B cell (primary cell): ENCODE data around the gene NUCB1. TPM values are rescaled to one million over a fixed set of nuclear protein-coding genes. Genes with fewer than 3 reads are reported as not detected.

ENCODE experiments used
- ATAC-seq: fragments of 200-7000 bp; cut with Tn5 transposase; one replicate; pipeline ENCODE4 v1.10.0; 2021; ENCODE audit warnings: low read depth, mild to moderate bottlenecking, moderate number of reproducible peaks, moderate library complexity
- CTCF ChIA-PET: fragments of 350-600 bp; sonication (Branson Sonifier 250); formaldehyde crosslinking; loops from one replicate; lab custom pipeline; 2021; ENCODE audit warnings: antibody characterized with exemption, inconsistent platforms; lab: Charles Lee
- POLR2A ChIA-PET: fragments of 350-600 bp; sonication (Branson Sonifier 250); formaldehyde crosslinking; loops from one replicate; lab custom pipeline; 2021; ENCODE audit warnings: antibody characterized with exemption; lab: Charles Lee
- DNase-seq: peaks from one replicate; pipeline ENCODE4 v3.0.0; 2013
- H2AFZ ChIP-seq: 2 replicates; pipeline ENCODE4 v1.6.1; 2012; ENCODE audit warnings: mild to moderate bottlenecking, low read depth, low read length; ENCODE audit not compliant: insufficient read depth, poor library complexity, severe bottlenecking
- H3K27ac ChIP-seq, 2 donors: 1 replicate in 1 of 2; 2 replicates in 1 of 2; pipeline ENCODE4 v1.5.1; 2012 to 2013; ENCODE audit warnings: low read length in 2 of 2, mild to moderate bottlenecking in 2 of 2, moderate library complexity in 1 of 2
- H3K27me3 ChIP-seq, 4 experiments: fragments of 200-600 bp in 1 of 4; sonication (generic) in 1 of 4; replicated peaks in 1 of 4; 1 replicate in 2 of 4; 2 replicates in 2 of 4; pipeline versions ENCODE4 v1.6.1 to v1.7.0; 2013 to 2016; ENCODE audit warnings: low read length in 3 of 4, mild to moderate bottlenecking in 2 of 4, mixed read lengths in 1 of 4, moderate library complexity in 1 of 4; ENCODE audit not compliant: insufficient read depth in 4 of 4, control insufficient read depth in 3 of 4; ENCODE audit errors: control extremely low read depth in 1 of 4
- H3K36me3 ChIP-seq, 2 experiments: replicated peaks in 1 of 2; 1 replicate in 1 of 2; 2 replicates in 1 of 2; pipeline versions ENCODE4 v1.6.1 to v1.7.1; 2013; ENCODE audit warnings: low read length in 1 of 2; ENCODE audit not compliant: insufficient read depth in 2 of 2, control insufficient read depth in 1 of 2; ENCODE audit errors: control extremely low read depth in 1 of 2, extremely low read depth in 1 of 2
- H3K4me1 ChIP-seq, 2 donors: fragments of 200-600 bp in 1 of 2; sonication (generic) in 1 of 2; 1 replicate in 1 of 2; 2 replicates in 1 of 2; pipeline versions ENCODE4 v1.5.1 to v1.6.1; 2013 to 2017; ENCODE audit warnings: low read length in 2 of 2; ENCODE audit not compliant: control insufficient read depth in 2 of 2, insufficient read depth in 2 of 2
- H3K4me2 ChIP-seq: replicated peaks from 2 replicates; pipeline ENCODE3; 2012; ENCODE audit warnings: mild to moderate bottlenecking, low read depth, low read length; ENCODE audit not compliant: poor library complexity, severe bottlenecking
- H3K4me3 ChIP-seq, 5 experiments: fragments of 200-600 bp in 1 of 5; sonication (generic) in 1 of 5; 1 replicate in 3 of 5; 2 replicates in 2 of 5; pipeline versions ENCODE4 v1.5.1 to v1.7.0; 2011 to 2016; ENCODE audit warnings: low read length in 4 of 5, mild to moderate bottlenecking in 4 of 5, low read depth in 2 of 5, control low read depth in 1 of 5, moderate library complexity in 1 of 5; ENCODE audit not compliant: insufficient read depth in 1 of 5; ENCODE audit errors: control extremely low read depth in 1 of 5, extremely low read depth in 1 of 5
- H3K79me2 ChIP-seq: fragments of 200-600 bp; sonication (generic); one replicate; pipeline ENCODE4 v1.6.0; 2016; ENCODE audit warnings: low read length; ENCODE audit not compliant: control insufficient read depth, insufficient read depth
- H3K9ac ChIP-seq: fragments of 200-600 bp; sonication (generic); 2 replicates; pipeline ENCODE4 v1.6.1; 2017; ENCODE audit warnings: mild to moderate bottlenecking, low read length, moderate library complexity
- H3K9me3 ChIP-seq, 3 donors: one replicate each; pipeline versions ENCODE4 v1.6.1 to v1.7.1; 2013; ENCODE audit warnings: low read length in 2 of 3; ENCODE audit not compliant: control insufficient read depth in 2 of 3, insufficient read depth in 1 of 3; ENCODE audit errors: control extremely low read depth in 1 of 3
- H4K20me1 ChIP-seq: 2 replicates; pipeline ENCODE4 v1.6.0; 2012; ENCODE audit warnings: mild to moderate bottlenecking, low read length; ENCODE audit not compliant: insufficient read depth, control insufficient read depth, poor library complexity, severe bottlenecking
- H3K27ac Mint-ChIP-seq: one replicate; pipeline ENCODE4 v1.8.0; 2021; ENCODE audit warnings: mixed read lengths
- H3K27me3 Mint-ChIP-seq: one replicate; pipeline ENCODE4 v1.8.0; 2021; ENCODE audit warnings: mixed read lengths
- H3K4me1 Mint-ChIP-seq: one replicate; pipeline ENCODE4 v1.8.0; 2021; ENCODE audit warnings: mixed read lengths
- H3K4me3 Mint-ChIP-seq: one replicate; pipeline ENCODE4 v1.8.0; 2021; ENCODE audit warnings: mixed read lengths
- H3K9me3 Mint-ChIP-seq: one replicate; pipeline ENCODE4 v1.8.0; 2022; ENCODE audit warnings: mixed read lengths; ENCODE audit not compliant: insufficient read depth
- EZH2 ChIP-seq: IDR thresholded peaks from 2 replicates; pipeline ENCODE4 v1.6.1; 2012; ENCODE audit warnings: borderline replicate concordance, low read depth, mild to moderate bottlenecking, moderate library complexity, low read length; ENCODE audit not compliant: insufficient read depth, poor library complexity, severe bottlenecking
- WGBS: methylation state at CpG from one replicate; pipeline ENCODE4 v1.1.5; 2013; ENCODE audit warnings: missing lambda C conversion rate; ENCODE audit not compliant: insufficient coverage; 5-methylcytosine and 5-hydroxymethylcytosine counted together
- intact Hi-C: fragments of 100-400 bp; cut with micrococcal nuclease; formaldehyde crosslinking; loops from one replicate; pipeline ENCODE4 v1.10.0; 2022
- polyA plus RNA-seq: library from polyadenylated mRNA; depleted of rRNA; stranded (reverse); fragments of >200 nt; gene quantifications from 2 replicates; pipeline ENCODE4 v1.2.3, GENCODE V29; 2012
- total RNA-seq, 2 donors: library from RNA; stranded (reverse); fragments of 120-200 nt in 1 of 2; gene quantifications; 1 replicate in 1 of 2; 2 replicates in 1 of 2; pipeline versions ENCODE4 v1.2.3 to v1.2.4, GENCODE V29; 2013 to 2022
- TF ChIP-seq, protein P1 (sequence below): fragments of 200-600 bp; IDR thresholded peaks from one replicate; pipeline ENCODE4 v1.8.0; 2022; ENCODE audit warnings: antibody characterized with exemption, mild to moderate bottlenecking

NUCB1 gene
- total and polyA plus RNA-seq, 2 donors (not counting 1 experiment from before 2014, with no cell fraction given) = 118 to 134 TPM

DNA sequence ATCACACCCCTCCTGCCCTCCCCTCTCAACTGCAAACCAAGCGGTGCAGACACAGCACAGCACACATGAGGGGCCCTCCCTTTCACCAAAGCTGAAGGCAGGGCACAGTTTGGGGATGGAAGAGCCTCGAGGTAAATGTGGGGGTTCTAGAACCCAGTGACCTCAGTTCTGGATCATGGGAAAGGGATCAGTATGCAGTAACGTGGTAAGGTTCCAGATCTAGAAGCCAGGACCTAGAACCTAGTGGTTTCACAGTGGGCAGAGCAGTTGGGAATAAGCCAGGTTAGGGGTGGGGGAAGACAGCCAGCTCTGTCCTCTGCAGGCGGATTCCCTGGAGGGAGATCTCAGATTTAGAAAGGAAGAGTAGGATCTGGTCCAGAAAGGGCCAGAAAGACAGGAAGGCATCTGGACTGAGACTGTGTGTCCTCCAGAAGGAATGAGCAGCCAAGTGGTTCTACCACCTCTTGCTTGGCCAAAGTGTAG is 68.1 kb downstream of the NUCB1 start:
- peaks cover 0 to 5% (median 0%) of the 10 kb centered on the region in 3 donors for H3K9me3 ChIP-seq
- CTCF ChIA-PET = interaction anchor here (1.3 to 4.1 kb wide), 5 partner anchors 25 to 180 kb away, joined by 3 to 17 read pairs (median 9); partner anchors contain the start of genes GYS1, NUCB1 and RUVBL2
- POLR2A ChIA-PET = interaction anchor here (0.5 to 2.2 kb wide), 4 partner anchors 9 to 180 kb away, joined by 3 to 13 read pairs (median 4); no protein-coding TSS in a partner anchor
- H4K20me1 ChIP-seq = peaks cover 22% of the 10 kb centered on the region
- H3K79me2 ChIP-seq = peaks cover 26% of the 10 kb centered on the region
- no peak overlapping the region for H2AFZ ChIP-seq
- peaks cover 1 to 44% of the 10 kb centered on the region in 2 experiments for H3K36me3 ChIP-seq
- TF ChIP-seq EZH2 = no peak
- TF ChIP-seq, protein P1, sequence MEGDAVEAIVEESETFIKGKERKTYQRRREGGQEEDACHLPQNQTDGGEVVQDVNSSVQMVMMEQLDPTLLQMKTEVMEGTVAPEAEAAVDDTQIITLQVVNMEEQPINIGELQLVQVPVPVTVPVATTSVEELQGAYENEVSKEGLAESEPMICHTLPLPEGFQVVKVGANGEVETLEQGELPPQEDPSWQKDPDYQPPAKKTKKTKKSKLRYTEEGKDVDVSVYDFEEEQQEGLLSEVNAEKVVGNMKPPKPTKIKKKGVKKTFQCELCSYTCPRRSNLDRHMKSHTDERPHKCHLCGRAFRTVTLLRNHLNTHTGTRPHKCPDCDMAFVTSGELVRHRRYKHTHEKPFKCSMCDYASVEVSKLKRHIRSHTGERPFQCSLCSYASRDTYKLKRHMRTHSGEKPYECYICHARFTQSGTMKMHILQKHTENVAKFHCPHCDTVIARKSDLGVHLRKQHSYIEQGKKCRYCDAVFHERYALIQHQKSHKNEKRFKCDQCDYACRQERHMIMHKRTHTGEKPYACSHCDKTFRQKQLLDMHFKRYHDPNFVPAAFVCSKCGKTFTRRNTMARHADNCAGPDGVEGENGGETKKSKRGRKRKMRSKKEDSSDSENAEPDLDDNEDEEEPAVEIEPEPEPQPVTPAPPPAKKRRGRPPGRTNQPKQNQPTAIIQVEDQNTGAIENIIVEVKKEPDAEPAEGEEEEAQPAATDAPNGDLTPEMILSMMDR = no peak
- Mint-ChIP-seq H3K27me3 (no peaks in the 10 kb centered on the region), H3K4me3 (no peak overlapping the region), H3K9me3 (no peaks in the 10 kb centered on the region), H3K4me1 (peaks cover 58% of the 10 kb centered on the region), H3K27ac (peak overlapping the region; percentile 53)
- no peak overlapping the region for H3K9ac ChIP-seq
- H3K4me1 ChIP-seq = peaks cover 27 to 47% of the 10 kb centered on the region in 2 donors
- DNase-seq = no peak
- WGBS = 89% methylated on average over 3 of the region's 4 CpGs
- no peak for ATAC-seq
- intact Hi-C loops = no loop called here
- H3K4me3 ChIP-seq = no peak overlapping the region
- no peaks in the 10 kb centered on the region for H3K27me3 ChIP-seq
- H3K27ac ChIP-seq = no peak overlapping the region
- H3K4me2 ChIP-seq = no peak overlapping the region

DNA sequence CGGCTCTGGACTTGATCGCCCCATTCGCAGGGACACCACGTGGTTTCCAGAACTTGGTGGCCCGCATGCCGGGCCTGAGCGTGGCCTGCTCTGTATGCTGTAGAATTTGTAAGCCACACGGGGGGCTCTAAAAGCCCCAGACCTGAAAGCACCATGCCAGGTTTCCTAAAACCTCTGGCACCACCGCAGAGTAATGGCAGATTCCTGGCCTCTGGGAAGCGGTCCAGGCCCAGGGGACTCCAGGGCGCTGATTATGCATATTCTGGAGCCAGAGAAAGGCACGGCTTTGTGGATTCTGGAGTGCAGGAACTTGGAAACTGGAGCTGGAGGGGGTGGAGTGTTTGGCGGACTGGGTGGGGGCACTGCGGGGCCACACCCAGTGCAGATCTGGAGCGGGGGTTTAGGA is 68.7 kb downstream of the NUCB1 start:
- peaks cover 1 to 47% of the 10 kb centered on the region in 2 experiments for H3K36me3 ChIP-seq
- H3K4me1 Mint-ChIP-seq = peaks cover 52% of the 10 kb centered on the region

More for the DNA sequence above, 68.7 kb downstream of the NUCB1 start:
- peaks cover 0 to 5% (median 0%) of the 10 kb centered on the region in 3 donors for H3K9me3 ChIP-seq
- Mint-ChIP-seq H3K9me3 (no peaks in the 10 kb centered on the region), H3K27ac (peak overlapping the region; percentile 20), H3K4me3 (no peak overlapping the region), H3K27me3 (no peaks in the 10 kb centered on the region)
- TF ChIP-seq, protein P1 = no peak
- TF ChIP-seq EZH2 = no peak
- no peaks in the 10 kb centered on the region for H3K27me3 ChIP-seq
- ATAC-seq = no peak
- no peak overlapping the region for H3K27ac ChIP-seq
- ChIA-PET POLR2A (no interaction called here), CTCF (interaction anchor here (0.8 to 4.1 kb wide), 5 partner anchors 25 to 180 kb away, joined by 4 to 64 read pairs (median 29); partner anchors contain the start of genes GYS1, HSD17B14 and RUVBL2)
- H3K79me2 ChIP-seq = peaks cover 23% of the 10 kb centered on the region
- H2AFZ ChIP-seq = no peak overlapping the region
- WGBS = over 99% methylated on average over 15 of the region's 15 CpGs
- no peak for DNase-seq
- H4K20me1 ChIP-seq = peaks cover 22% of the 10 kb centered on the region
- no peak overlapping the region for H3K9ac ChIP-seq
- intact Hi-C loops = no loop called here
- no peak overlapping the region for H3K4me3 ChIP-seq
- no peak overlapping the region for H3K4me2 ChIP-seq
- peaks cover 21 to 41% of the 10 kb centered on the region in 2 donors for H3K4me1 ChIP-seq
